Neuronal stem cell (in vitro differentiated cells): ENCODE measurements around the gene OR4K13.

Source experiments
- DNase-seq: peaks from one replicate; pipeline ENCODE4 v3.0.0-alpha.2; 2013; ENCODE audit warnings: low spot score
- H2AFZ ChIP-seq: one replicate; pipeline ENCODE4 v1.6.1; 2013; ENCODE audit warnings: mild to moderate bottlenecking, low read length, inconsistent platforms
- H2AK5ac ChIP-seq: 2 replicates; pipeline ENCODE4 v1.6.1; 2013; ENCODE audit warnings: low read depth, mild to moderate bottlenecking, inconsistent platforms, low read length, moderate library complexity, mixed read lengths
- H2BK120ac ChIP-seq: 2 replicates; pipeline ENCODE4 v1.6.1; 2013; ENCODE audit warnings: low read depth, mild to moderate bottlenecking, inconsistent platforms, low read length, moderate library complexity, mixed read lengths
- H2BK12ac ChIP-seq: one replicate; pipeline ENCODE4 v1.6.1; 2013; ENCODE audit warnings: low read length, inconsistent platforms
- H2BK15ac ChIP-seq: 2 replicates; pipeline ENCODE4 v1.6.1; 2013; ENCODE audit warnings: mild to moderate bottlenecking, low read length, inconsistent platforms, mixed read lengths
- H2BK5ac ChIP-seq: one replicate; pipeline ENCODE4 v1.6.1; 2013; ENCODE audit warnings: inconsistent platforms, mild to moderate bottlenecking, low read length, moderate library complexity
- H3K14ac ChIP-seq: one replicate; pipeline ENCODE4 v1.6.1; 2013; ENCODE audit warnings: low read length, inconsistent platforms
- H3K18ac ChIP-seq: 2 replicates; pipeline ENCODE4 v1.6.1; 2013; ENCODE audit warnings: low read length, inconsistent platforms
- H3K23ac ChIP-seq: 2 replicates; pipeline ENCODE4 v1.6.1; 2013; ENCODE audit warnings: low read depth, mild to moderate bottlenecking, mixed read lengths, low read length, inconsistent platforms; ENCODE audit not compliant: poor library complexity
- H3K27ac ChIP-seq: replicated peaks from 3 replicates; pipeline ENCODE4 v1.5.1; 2013; ENCODE audit warnings: low read length, inconsistent platforms
- H3K27me3 ChIP-seq, 3 experiments: 2 replicates each; pipeline ENCODE4 v1.6.1; 2013; ENCODE audit warnings: low read length in 3 of 3, mild to moderate bottlenecking in 2 of 3, inconsistent platforms in 1 of 3, low read depth in 1 of 3, mixed read lengths in 1 of 3, moderate library complexity in 1 of 3; ENCODE audit not compliant: control insufficient read depth in 3 of 3, insufficient read depth in 3 of 3
- H3K36me3 ChIP-seq, 2 donors: replicated peaks in 1 of 2; 2 replicates each; pipeline ENCODE4 v1.6.1; 2013; ENCODE audit warnings: low read length in 2 of 2; ENCODE audit not compliant: control insufficient read depth in 2 of 2, insufficient read depth in 2 of 2
- H3K4ac ChIP-seq: 2 replicates; pipeline ENCODE4 v1.6.1; 2013; ENCODE audit warnings: inconsistent platforms, mild to moderate bottlenecking, low read length, moderate library complexity
- H3K4me1 ChIP-seq, 2 donors: 1 replicate in 1 of 2; 2 replicates in 1 of 2; pipeline ENCODE4 v1.6.1; 2013; ENCODE audit warnings: low read length in 2 of 2, low read depth in 1 of 2; ENCODE audit not compliant: control insufficient read depth in 2 of 2, insufficient read depth in 1 of 2
- H3K4me2 ChIP-seq: one replicate; pipeline ENCODE4 v1.6.1; 2013; ENCODE audit warnings: mild to moderate bottlenecking, low read length, inconsistent platforms; ENCODE audit not compliant: insufficient read depth, poor library complexity, severe bottlenecking
- H3K4me3 ChIP-seq, 2 donors: 2 replicates each; pipeline ENCODE4 v1.5.1; 2013; ENCODE audit warnings: low read length in 2 of 2, mild to moderate bottlenecking in 2 of 2, inconsistent platforms in 1 of 2, moderate library complexity in 1 of 2
- H3K79me1 ChIP-seq: one replicate; pipeline ENCODE4 v1.6.1; 2013; ENCODE audit warnings: low read depth, mild to moderate bottlenecking, inconsistent platforms, low read length, moderate library complexity
- H3K9ac ChIP-seq: one replicate; pipeline ENCODE4 v1.6.1; 2013; ENCODE audit warnings: mild to moderate bottlenecking, low read depth, low read length, inconsistent platforms; ENCODE audit not compliant: poor library complexity
- H3K9me3 ChIP-seq, 2 donors: replicated peaks in 1 of 2; 2 replicates each; pipeline versions ENCODE3 to v1.6.1; 2013; ENCODE audit warnings: low read length in 2 of 2, mild to moderate bottlenecking in 2 of 2, inconsistent platforms in 1 of 2, low read depth in 1 of 2, mixed read lengths in 1 of 2, moderate library complexity in 1 of 2; ENCODE audit not compliant: control insufficient read depth in 2 of 2, insufficient read depth in 1 of 2
- H4K8ac ChIP-seq: one replicate; pipeline ENCODE4 v1.6.1; 2013; ENCODE audit warnings: low read depth, mild to moderate bottlenecking, inconsistent platforms, low read length, moderate library complexity
- H4K91ac ChIP-seq: one replicate; pipeline ENCODE4 v1.6.1; 2013; ENCODE audit warnings: low read length, low read depth, mild to moderate bottlenecking, inconsistent platforms; ENCODE audit not compliant: poor library complexity
- WGBS, 2 donors: extraction: QIAGEN DNeasy Blood & Tissue Kit; methylation state at CpG; one replicate each; pipeline ENCODE4 v1.1.7; 2013; ENCODE audit warnings: missing lambda C conversion rate in 2 of 2, mixed read lengths in 1 of 2; ENCODE audit not compliant: insufficient read length in 2 of 2, insufficient replicate concordance in 1 of 2; ENCODE audit errors: extremely low coverage in 2 of 2; 5-methylcytosine and 5-hydroxymethylcytosine counted together

Gene OR4K13

GRCh38 chr14:20035449-20035848 is 389 bp downstream of the OR4K13 start:
- Histone ChIP-seq H2BK15ac (no peak overlapping the region), H3K27me3 (no peaks in the 10 kb centered on the region), H3K4me3 (no peak overlapping the region), H2AK5ac (no peak overlapping the region), H2BK12ac (no peak overlapping the region), H3K27ac (no peak overlapping the region), H3K18ac (no peak overlapping the region), H3K9ac (no peak overlapping the region), H3K14ac (no peak overlapping the region), H3K79me1 (no peaks in the 10 kb centered on the region), H4K91ac (no peak overlapping the region), H2BK5ac (no peak overlapping the region), H3K4me2 (no peak overlapping the region), H3K9me3 (peaks cover 0 to 13% of the 10 kb centered on the region in 2 donors), H3K36me3 (no peaks in the 10 kb centered on the region), H2BK120ac (no peak overlapping the region), H2AFZ (no peak overlapping the region), H3K4me1 (no peaks in the 10 kb centered on the region), H3K23ac (no peak overlapping the region), H3K4ac (no peak overlapping the region), H4K8ac (no peak overlapping the region)
- DNase-seq, result no peak
- WGBS, 2 donors, result no CpG with 5 or more reads among the region's 3 CpGs

GRCh38 chr14:20031058-20031457 is 4.8 kb downstream of the OR4K13 start:
- Histone ChIP-seq H3K14ac (no peak overlapping the region), H3K18ac (no peak overlapping the region), H3K4me2 (no peak overlapping the region), H2BK15ac (no peak overlapping the region), H3K9me3 (peaks cover 0 to 18% of the 10 kb centered on the region in 2 donors), H3K4ac (no peak overlapping the region), H2BK5ac (no peak overlapping the region), H4K8ac (no peak overlapping the region), H3K79me1 (no peaks in the 10 kb centered on the region), H2AK5ac (no peak overlapping the region), H3K27ac (no peak overlapping the region), H3K4me1 (no peaks in the 10 kb centered on the region), H3K4me3 (no peak overlapping the region), H2BK120ac (no peak overlapping the region), H3K36me3 (no peaks in the 10 kb centered on the region), H4K91ac (no peak overlapping the region), H2BK12ac (no peak overlapping the region), H3K23ac (no peak overlapping the region), H3K9ac (no peak overlapping the region), H2AFZ (no peak overlapping the region), H3K27me3 (no peaks in the 10 kb centered on the region)
- no peak for DNase-seq
- WGBS, 2 donors, result no CpG with 5 or more reads among the region's 6 CpGs

DNA sequence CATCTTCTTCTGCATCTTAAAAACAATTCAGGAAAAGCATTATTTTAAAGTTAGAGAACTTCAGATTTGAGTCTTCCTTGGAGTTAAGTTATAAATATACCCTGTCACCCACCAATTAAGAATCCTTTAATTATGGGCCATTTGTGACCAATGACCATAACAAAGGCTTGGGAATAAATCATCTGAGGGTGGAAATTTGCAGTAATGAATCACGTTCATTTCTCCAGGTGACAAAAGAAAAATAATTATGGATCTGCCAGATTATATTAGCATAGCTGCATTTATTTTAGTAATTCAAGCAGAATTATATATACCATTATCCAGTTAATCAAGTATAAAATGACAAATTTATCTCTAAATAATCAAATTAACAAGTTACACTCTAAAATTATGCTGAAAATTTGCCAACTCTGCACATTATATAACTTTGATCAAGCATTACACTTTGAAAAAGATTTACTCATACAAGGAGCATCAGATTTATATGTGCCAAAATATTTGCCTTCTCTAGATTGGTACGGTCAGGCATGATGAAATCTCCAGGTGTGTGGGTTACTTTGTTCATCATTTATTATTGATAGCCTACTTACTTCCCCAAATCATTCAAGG is 16.5 kb downstream of the OR4K13 start, which contains the start of gene OR4K14:
Gene OR4K14, minus strand, starts transcription at position 51 of the 609 bp plus-strand sequence. CDS start 4,114 bp downstream, outside the sequence.
- no peak within 1 kb of the TSS for H2BK5ac ChIP-seq
- no peaks in the 10 kb centered on the region for H3K79me1 ChIP-seq
- no peaks in the 10 kb centered on the region for H3K4me1 ChIP-seq
- no peak within 1 kb of the TSS for H3K9ac ChIP-seq
- no CpG with 5 or more reads among the region's 2 CpGs for WGBS, 2 donors
- DNase-seq, result no peak
- no peak within 1 kb of the TSS for H2AK5ac ChIP-seq
- H3K14ac ChIP-seq, result no peak within 1 kb of the TSS
- H3K27me3 ChIP-seq, result no peaks in the 10 kb centered on the region
- H2AFZ ChIP-seq, result no peak within 1 kb of the TSS
- no peak within 1 kb of the TSS for H3K23ac ChIP-seq
- H3K27ac ChIP-seq, result no peak within 1 kb of the TSS
- no peak within 1 kb of the TSS for H3K4ac ChIP-seq
- H3K18ac ChIP-seq, result no peak within 1 kb of the TSS
- no peak within 1 kb of the TSS for H4K8ac ChIP-seq
- no peak within 1 kb of the TSS for H4K91ac ChIP-seq
- peaks cover 0 to 13% of the 10 kb centered on the region in 2 donors for H3K9me3 ChIP-seq
- H3K4me2 ChIP-seq, result no peak within 1 kb of the TSS
- H2BK120ac ChIP-seq, result no peak within 1 kb of the TSS
- H2BK12ac ChIP-seq, result no peak within 1 kb of the TSS
- H3K4me3 ChIP-seq, result no peak within 1 kb of the TSS
- H2BK15ac ChIP-seq, result no peak within 1 kb of the TSS
- H3K36me3 ChIP-seq, result no peaks in the 10 kb centered on the region

GRCh38 chr14:20008156-20008555 is 27.7 kb downstream of the OR4K13 start:
- H3K23ac ChIP-seq, result no peak overlapping the region
- H2BK15ac ChIP-seq, result no peak overlapping the region
- H3K9me3 ChIP-seq, result peaks cover 0 to 11% of the 10 kb centered on the region in 2 donors
- no peak overlapping the region for H4K8ac ChIP-seq
- no peak overlapping the region for H3K4me3 ChIP-seq
- no peak overlapping the region for H4K91ac ChIP-seq
- H3K27ac ChIP-seq, result no peak overlapping the region
- H2BK12ac ChIP-seq, result no peak overlapping the region
- H3K14ac ChIP-seq, result no peak overlapping the region
- H3K36me3 ChIP-seq, result no peaks in the 10 kb centered on the region
- no peak overlapping the region for H2AK5ac ChIP-seq
- no peaks in the 10 kb centered on the region for H3K79me1 ChIP-seq
- no peak overlapping the region for H3K4me2 ChIP-seq
- no peak overlapping the region for H3K18ac ChIP-seq
- no peak overlapping the region for H2BK120ac ChIP-seq
- no peak overlapping the region for H3K4ac ChIP-seq
- DNase-seq, result no peak
- no peak overlapping the region for H3K9ac ChIP-seq
- H2AFZ ChIP-seq, result no peak overlapping the region
- no peaks in the 10 kb centered on the region for H3K4me1 ChIP-seq
- no peak overlapping the region for H2BK5ac ChIP-seq
- H3K27me3 ChIP-seq, result no peaks in the 10 kb centered on the region
